Erythroblast (primary cell): ENCODE measurements around the gene B3GNT8.

ENCODE experiments used
- GATA1 ChIP-seq: IDR thresholded peaks from 2 replicates; pipeline ENCODE4 v1.6.1; 2011; ENCODE audit warnings: low read depth, mild to moderate bottlenecking, control low read depth, low read length, moderate library complexity
- POLR2A ChIP-seq: IDR thresholded peaks from 2 replicates; pipeline ENCODE4 v1.6.1; 2011; ENCODE audit warnings: mild to moderate bottlenecking, low read length

DNA sequence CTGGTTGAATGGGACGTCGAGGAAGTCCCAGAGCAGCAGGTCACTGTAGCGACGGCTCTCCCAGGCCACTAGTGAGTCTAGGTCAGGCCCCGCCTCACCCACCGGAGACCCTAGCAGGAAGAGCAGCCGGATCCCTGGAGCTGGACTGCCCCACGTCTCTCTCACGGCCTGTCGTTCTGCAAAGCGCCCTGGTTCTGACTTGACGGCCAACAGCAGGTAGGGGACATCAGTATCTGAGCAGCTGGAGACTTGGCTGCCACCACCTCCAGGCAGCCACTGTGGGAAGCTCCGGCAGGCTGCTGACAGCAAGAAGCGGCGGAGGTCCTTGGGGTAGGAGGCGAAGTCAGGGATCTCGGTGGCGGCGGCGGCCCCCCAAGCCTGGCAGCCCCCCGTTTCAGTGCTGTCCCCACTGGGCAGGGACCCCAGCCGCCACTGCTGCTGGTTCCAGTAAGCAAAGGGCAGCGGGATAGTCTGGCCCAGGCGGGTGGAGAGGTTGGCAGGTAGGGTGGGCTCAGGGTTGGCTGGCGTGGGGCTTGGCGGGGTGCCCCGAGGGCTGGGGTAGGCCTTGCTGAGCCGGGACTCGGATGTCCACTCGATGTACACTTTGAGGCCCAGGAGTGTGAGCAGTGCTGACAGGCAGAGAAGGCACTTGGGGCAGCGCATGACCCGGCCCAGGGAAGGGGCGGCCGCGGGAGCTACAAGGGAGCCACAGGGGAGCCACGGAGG lies 895 bp downstream of the B3GNT8 start:
- TF ChIP-seq POLR2A (no peak), GATA1 (no peak)
